ENCODE data around the gene KLHL8.
A peak's percentile ranks its signal among the peaks of the same experiment; 100 is the strongest.

Gene KLHL8

GRCh38 chr4:87128006-87128705 lies 92.3 kb downstream of the KLHL8 start:
- Histone ChIP-seq H4K20me1 (peaks cover 0 to 89% (median 0%) of the 10 kb centered on the region in 11 experiments; a peak in 5 of 22 replicates), H3K9ac (no peak overlapping the region), H3K4me1 (peaks cover 0 to 16% (median 8%) of the 10 kb centered on the region in 10 experiments; a peak in 14 of 20 replicates), H3K27ac (peak overlapping the region in 1 of 11 experiments; percentile 34; a peak in 1 of 22 replicates), H3K9me3 (replicated peaks in 1 of 11) (peaks cover 0 to 14% (median 0%) of the 10 kb centered on the region in 11 experiments; a peak in 3 of 22 replicates), H3K36me3 (peaks cover 98 to 100% (median 100%) of the 10 kb centered on the region in 11 experiments), H3K27me3 (no peaks in the 10 kb centered on the region), H3K4me2 (no peak overlapping the region), H3K4me3 (no peak overlapping the region)
- TF ChIP-seq Cebpa-rat (IDR thresholded peaks at IDR 0.05): no peak

- H4K20me1 ChIP-seq: peaks cover 0 to 89% (median 0%) of the 10 kb centered on the region in 11 experiments; a peak in 9 of 22 replicates
- TF ChIP-seq Cebpa-rat (IDR thresholded peaks at IDR 0.05): no peak
- no peak overlapping the region for H3K4me3 ChIP-seq
- H3K36me3 ChIP-seq: peaks cover 88 to 100% (median 93%) of the 10 kb centered on the region in 11 experiments
- H3K4me2 ChIP-seq: 0 out of 22 replicates have a peak overlapping the region, but pooled peaks of 1 of the 11 experiments have one; percentile 4
- no peaks in the 10 kb centered on the region for H3K27me3 ChIP-seq
- peaks cover 15 to 37% (median 29%) of the 10 kb centered on the region in 10 experiments for H3K4me1 ChIP-seq
- H3K9ac ChIP-seq: no peak overlapping the region
- peaks cover 0 to 14% (median 0%) of the 10 kb centered on the region in 11 experiments; a peak in 3 of 22 replicates for H3K9me3 ChIP-seq (replicated peaks in 1 of 11)
- peak overlapping the region in 7 of 11 experiments; percentile 8 to 87 (median 78); a peak in 7 of 22 replicates for H3K27ac ChIP-seq
Measured at GRCh38 chr4:87126056-87126455, 94.4 kb downstream of the KLHL8 start.

- no peaks in the 10 kb centered on the region for H3K27me3 ChIP-seq
- H3K9ac ChIP-seq: peak overlapping the region in 7 of 11 experiments; percentile 40 to 72 (median 61); a peak in 14 of 22 replicates
- H4K20me1 ChIP-seq: peaks cover 4 to 91% (median 8%) of the 10 kb centered on the region in 11 experiments; a peak in 14 of 22 replicates
- peaks cover 43 to 75% (median 63%) of the 10 kb centered on the region in 10 experiments for H3K4me1 ChIP-seq
- peak overlapping the region in 3 of 10 experiments; percentile 7 to 21 (median 17); a peak in 3 of 20 replicates for H3K4me3 ChIP-seq
- peak overlapping the region; percentile 23 to 80 (median 65); a peak in 21 of 22 replicates for H3K4me2 ChIP-seq
- H3K27ac ChIP-seq: peak overlapping the region in 9 of 11 experiments; percentile 19 to 87 (median 78); a peak in 15 of 22 replicates
- H3K36me3 ChIP-seq: peaks cover 88 to 100% (median 93%) of the 10 kb centered on the region in 11 experiments
- H3K9me3 ChIP-seq (replicated peaks in 1 of 11): peaks cover 0 to 15% (median 4%) of the 10 kb centered on the region in 11 experiments; a peak in 8 of 22 replicates
- peak in 1 of 11 experiments; percentile 81; a peak in 2 of 22 replicates for TF ChIP-seq Cebpa-rat (IDR thresholded peaks at IDR 0.05)
Measured at GRCh38 chr4:87122252-87122651, 98.2 kb downstream of the KLHL8 start.

- Histone ChIP-seq H3K4me1 (peaks cover 43 to 80% (median 68%) of the 10 kb centered on the region in 10 experiments), H3K9ac (peak overlapping the region in 8 of 11 experiments; percentile 2 to 72 (median 54); a peak in 14 of 22 replicates), H3K27me3 (no peaks in the 10 kb centered on the region), H3K4me3 (no peak overlapping the region; a peak in 2 of 20 replicates), H4K20me1 (peaks cover 9 to 99% (median 14%) of the 10 kb centered on the region in 11 experiments; a peak in 14 of 22 replicates), H3K9me3 (replicated peaks in 1 of 11) (peaks cover 0 to 20% (median 6%) of the 10 kb centered on the region in 11 experiments; a peak in 8 of 22 replicates), H3K27ac (peak overlapping the region in 9 of 11 experiments; percentile 19 to 87 (median 78); a peak in 16 of 22 replicates), H3K4me2 (peak overlapping the region; percentile 59 to 80 (median 65)), H3K36me3 (peaks cover 88 to 100% (median 93%) of the 10 kb centered on the region in 11 experiments)
- TF ChIP-seq Cebpa-rat (IDR thresholded peaks at IDR 0.05): no peak
Measured at GRCh38 chr4:87121341-87122065, 98.9 kb downstream of the KLHL8 start.

GRCh38 chr4:87120411-87121162 lies 99.8 kb downstream of the KLHL8 start:
- no peak overlapping the region; a peak in 1 of 20 replicates for H3K4me3 ChIP-seq
- peaks cover 0 to 20% (median 6%) of the 10 kb centered on the region in 11 experiments; a peak in 8 of 22 replicates for H3K9me3 ChIP-seq (replicated peaks in 1 of 11)
- no peak for TF ChIP-seq Cebpa-rat (IDR thresholded peaks at IDR 0.05)
- H3K27ac ChIP-seq: peak overlapping the region in 9 of 11 experiments; percentile 19 to 87 (median 78); a peak in 15 of 22 replicates
- H3K36me3 ChIP-seq: peaks cover 88 to 100% (median 93%) of the 10 kb centered on the region in 11 experiments
- H3K4me1 ChIP-seq: peaks cover 43 to 80% (median 68%) of the 10 kb centered on the region in 10 experiments
- H3K27me3 ChIP-seq: no peaks in the 10 kb centered on the region
- H3K4me2 ChIP-seq: peak overlapping the region; percentile 59 to 80 (median 65)
- H3K9ac ChIP-seq: peak overlapping the region in 7 of 11 experiments; percentile 40 to 72 (median 61); a peak in 9 of 22 replicates
- peaks cover 9 to 100% (median 15%) of the 10 kb centered on the region in 11 experiments; a peak in 14 of 22 replicates for H4K20me1 ChIP-seq

GRCh38 chr4:87120010-87120409 lies 100.4 kb downstream of the KLHL8 start:
- Histone ChIP-seq H4K20me1 (peaks cover 10 to 100% (median 15%) of the 10 kb centered on the region in 11 experiments; a peak in 14 of 22 replicates), H3K9ac (peak overlapping the region in 2 of 11 experiments; percentile 40 to 67; a peak in 3 of 22 replicates), H3K4me1 (peaks cover 43 to 80% (median 68%) of the 10 kb centered on the region in 10 experiments), H3K27me3 (no peaks in the 10 kb centered on the region), H3K4me3 (no peak overlapping the region), H3K4me2 (peak overlapping the region; percentile 59 to 80 (median 65); a peak in 21 of 22 replicates), H3K36me3 (peaks cover 88 to 100% (median 93%) of the 10 kb centered on the region in 11 experiments), H3K27ac (peak overlapping the region in 8 of 11 experiments; percentile 17 to 87 (median 79); a peak in 12 of 22 replicates), H3K9me3 (replicated peaks in 1 of 11) (peaks cover 0 to 20% (median 6%) of the 10 kb centered on the region in 11 experiments; a peak in 9 of 22 replicates)
- no peak for TF ChIP-seq Cebpa-rat (IDR thresholded peaks at IDR 0.05)

GRCh38 chr4:87118826-87119225 lies 101.6 kb downstream of the KLHL8 start:
- peak overlapping the region; percentile 12 to 80 (median 65); a peak in 16 of 22 replicates for H3K4me2 ChIP-seq
- H3K27ac ChIP-seq: peak overlapping the region in 7 of 11 experiments; percentile 41 to 87 (median 72); a peak in 12 of 22 replicates
- H3K27me3 ChIP-seq: no peaks in the 10 kb centered on the region
- H3K36me3 ChIP-seq: peaks cover 88 to 100% (median 93%) of the 10 kb centered on the region in 11 experiments
- H3K9me3 ChIP-seq (replicated peaks in 1 of 11): peaks cover 0 to 20% (median 6%) of the 10 kb centered on the region in 11 experiments; a peak in 10 of 22 replicates
- H3K4me3 ChIP-seq: no peak overlapping the region
- H4K20me1 ChIP-seq: peaks cover 10 to 99% (median 15%) of the 10 kb centered on the region in 11 experiments; a peak in 14 of 22 replicates
- no peak overlapping the region for H3K9ac ChIP-seq
- TF ChIP-seq Cebpa-rat (IDR thresholded peaks at IDR 0.05): no peak
- peaks cover 43 to 75% (median 66%) of the 10 kb centered on the region in 10 experiments for H3K4me1 ChIP-seq

All from BLaER1 treated with 17β-estradiol and CSF1 and Interleukin-3, amounts not matched to agents 10 nM and 100 nM (cell line).